ENCODE results near the gene ALDH4A1. TPM values are rescaled to one million over a fixed set of nuclear protein-coding genes. Genes with fewer than 3 reads are reported as not detected.

Gene ALDH4A1, protein sequence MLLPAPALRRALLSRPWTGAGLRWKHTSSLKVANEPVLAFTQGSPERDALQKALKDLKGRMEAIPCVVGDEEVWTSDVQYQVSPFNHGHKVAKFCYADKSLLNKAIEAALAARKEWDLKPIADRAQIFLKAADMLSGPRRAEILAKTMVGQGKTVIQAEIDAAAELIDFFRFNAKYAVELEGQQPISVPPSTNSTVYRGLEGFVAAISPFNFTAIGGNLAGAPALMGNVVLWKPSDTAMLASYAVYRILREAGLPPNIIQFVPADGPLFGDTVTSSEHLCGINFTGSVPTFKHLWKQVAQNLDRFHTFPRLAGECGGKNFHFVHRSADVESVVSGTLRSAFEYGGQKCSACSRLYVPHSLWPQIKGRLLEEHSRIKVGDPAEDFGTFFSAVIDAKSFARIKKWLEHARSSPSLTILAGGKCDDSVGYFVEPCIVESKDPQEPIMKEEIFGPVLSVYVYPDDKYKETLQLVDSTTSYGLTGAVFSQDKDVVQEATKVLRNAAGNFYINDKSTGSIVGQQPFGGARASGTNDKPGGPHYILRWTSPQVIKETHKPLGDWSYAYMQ
- total RNA-seq = 11.7 TPM
- long read RNA-seq, transcript ALDH4A1-202 (15 exons, 3,363 nt) = major isoform, 9 of 21 reads
- long read RNA-seq, partial matches to known transcripts = 10 of 21 reads
- long read RNA-seq, other reads (novel, unspliced or antisense) = 2 of 21 reads

GRCh38 chr1:18902523-18903290 is at the start of gene ALDH4A1:
Gene ALDH4A1 (minus strand): TSS chr1:18902555. CDS start chr1:18902523, 32 bp downstream.
- peaks cover 34% of the 10 kb centered on the region for H3K4me1 ChIP-seq
- no peaks in the 10 kb centered on the region for H3K9me3 ChIP-seq
- peaks cover 3% of the 10 kb centered on the region for H3K36me3 ChIP-seq
- H3K27me3 ChIP-seq (ENCODE audit: low read depth) = no peaks in the 10 kb centered on the region
- intact Hi-C loops (cut with DNase I) = loop anchor here (10.0 kb wide), 1 partner anchor 62 kb away; no protein-coding TSS in a partner anchor
- peak; percentile 97 for DNase-seq
- ATAC-seq = peak; percentile 97 to 98
- peak within 1 kb of the TSS; percentile 93 for H3K27ac ChIP-seq
- no peak for TF ChIP-seq CTCF (IDR thresholded peaks at IDR 0.05)
- H3K4me3 ChIP-seq = peak within 1 kb of the TSS; percentile 89

DNA sequence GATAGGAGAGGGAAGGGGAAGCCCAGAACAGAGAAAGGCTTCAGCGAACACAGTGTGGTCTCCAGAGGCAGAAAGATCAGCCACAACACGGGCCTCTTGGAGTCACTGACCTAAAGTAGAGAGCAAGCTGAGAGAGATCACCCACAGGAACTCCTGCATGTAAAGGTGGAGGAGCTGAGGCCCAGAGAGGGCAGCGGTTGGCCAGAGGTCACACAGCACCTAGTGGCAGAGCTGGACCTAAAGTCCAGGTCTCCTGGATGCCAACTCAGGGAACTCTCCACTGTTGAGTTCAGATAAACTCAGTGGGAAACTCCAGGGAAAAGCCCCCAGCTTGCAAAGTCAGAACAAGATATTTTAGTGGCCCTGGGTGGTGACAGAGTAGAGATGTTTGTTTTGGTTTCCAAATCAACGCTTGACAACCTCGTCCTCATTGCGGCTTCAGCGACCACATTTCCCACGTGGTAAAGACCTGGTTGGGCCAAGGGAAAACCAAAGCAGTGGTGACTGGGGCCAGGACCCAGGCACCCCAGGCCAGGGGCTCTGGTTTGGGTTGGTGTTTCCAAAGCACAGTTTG is 49.5 kb upstream of the ALDH4A1 start:
- Histone ChIP-seq H3K27ac (peak overlapping the region; percentile 91), H3K9me3 (no peaks in the 10 kb centered on the region), H3K4me1 (peaks cover 86% of the 10 kb centered on the region), H3K27me3 (ENCODE audit: low read depth) (no peaks in the 10 kb centered on the region), H3K4me3 (peak overlapping the region; percentile 52), H3K36me3 (no peaks in the 10 kb centered on the region)
- intact Hi-C loops (cut with DNase I) = no loop called here
- ATAC-seq (no peak), DNase-seq (no peak)
- TF ChIP-seq CTCF (IDR thresholded peaks at IDR 0.05) = no peak

GRCh38 chr1:18951416-18951815 is 49.1 kb upstream of the ALDH4A1 start:
- peak; percentile 76 for DNase-seq
- H3K4me3 ChIP-seq = peak overlapping the region; percentile 52
- H3K36me3 ChIP-seq = no peaks in the 10 kb centered on the region
- H3K9me3 ChIP-seq = no peaks in the 10 kb centered on the region
- H3K27me3 ChIP-seq (ENCODE audit: low read depth) = no peaks in the 10 kb centered on the region
- ATAC-seq = peak in 1 of 2 donors; percentile 21
- peak overlapping the region; percentile 91 for H3K27ac ChIP-seq
- TF ChIP-seq CTCF (IDR thresholded peaks at IDR 0.05) = no peak
- intact Hi-C loops (cut with DNase I) = no loop called here
- peaks cover 90% of the 10 kb centered on the region for H3K4me1 ChIP-seq

DNA sequence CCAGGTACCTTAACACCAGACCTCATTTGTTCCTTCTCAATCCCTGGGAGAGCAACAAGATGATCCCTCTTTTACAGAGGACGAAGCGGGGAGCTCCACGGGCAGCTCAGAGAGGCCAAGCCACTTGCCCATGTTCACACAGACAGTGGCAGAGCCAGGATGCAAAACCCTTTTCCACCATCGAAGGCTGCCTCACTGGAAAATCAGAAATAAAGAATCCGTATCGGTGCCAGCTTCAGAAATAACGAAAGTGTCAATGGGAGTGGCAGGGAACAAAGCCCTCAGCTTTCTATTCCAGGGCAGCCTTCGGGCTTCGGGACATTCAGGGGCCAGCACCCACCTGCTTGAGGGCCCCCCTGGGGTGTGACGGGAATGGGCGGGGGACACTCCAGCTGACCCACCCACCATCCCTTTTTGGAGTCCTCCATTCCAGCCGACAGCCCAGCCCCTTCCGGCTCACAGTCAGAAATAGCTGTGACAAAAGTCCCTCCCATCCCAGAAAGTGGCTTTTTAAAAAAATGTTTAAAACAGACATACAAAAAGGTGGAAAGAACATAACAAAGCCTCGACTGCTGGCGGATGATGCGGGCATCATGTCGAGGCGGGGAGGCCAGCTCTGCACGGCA is 48.2 kb upstream of the ALDH4A1 start:
- peak; percentile 69 to 70 for ATAC-seq
- intact Hi-C loops (cut with DNase I) = no loop called here
- H3K4me3 ChIP-seq = peak overlapping the region; percentile 52
- H3K27ac ChIP-seq = peak overlapping the region; percentile 91
- peak; percentile 74 for DNase-seq
- H3K27me3 ChIP-seq (ENCODE audit: low read depth) = no peaks in the 10 kb centered on the region
- H3K36me3 ChIP-seq = no peaks in the 10 kb centered on the region
- no peaks in the 10 kb centered on the region for H3K9me3 ChIP-seq
- peaks cover 97% of the 10 kb centered on the region for H3K4me1 ChIP-seq
- no peak for TF ChIP-seq CTCF (IDR thresholded peaks at IDR 0.05)
